ENCODE results near the gene PARD3. TPM values are rescaled to one million over a fixed set of nuclear protein-coding genes. Genes with fewer than 3 reads are reported as not detected.

PARD3 gene
- total RNA-seq, 3 donors from 2014 or later (not counting 1 experiment from before 2014, with no cell fraction given) = 0.14 to 0.49 (median 0.38) TPM

- ATAC-seq (no peak), DNase-seq (no peak)
- 94% methylated on average over 9 of the region's 9 CpGs for WGBS (ENCODE audit: insufficient coverage)
- H3K4me3 Mint-ChIP-seq = no peak overlapping the region
- H3K27me3 Mint-ChIP-seq (ENCODE audit: low read depth in 2 of 2) = peaks cover 3 to 14% of the 10 kb centered on the region in 2 donors
- Histone ChIP-seq H3K4me3 (ENCODE audit: low read length) (no peak overlapping the region), H3K36me3 (ENCODE audit: control insufficient read depth, insufficient read depth, low read length) (no peaks in the 10 kb centered on the region), H3K27ac (ENCODE audit: low read length) (no peak overlapping the region), H3K27me3 (ENCODE audit: control insufficient read depth, insufficient read depth, low read length) (no peaks in the 10 kb centered on the region), H3K4me1 (ENCODE audit: control insufficient read depth, insufficient read depth, low read length) (no peaks in the 10 kb centered on the region), H3K9me3 (ENCODE audit: control insufficient read depth, insufficient read depth, low read length) (no peaks in the 10 kb centered on the region)
- intact Hi-C loops (cut with micrococcal nuclease) = no loop called here
- no peaks in the 10 kb centered on the region for H3K36me3 Mint-ChIP-seq
- no peak overlapping the region for H3K27ac Mint-ChIP-seq
- H3K4me1 Mint-ChIP-seq = no peaks in the 10 kb centered on the region
- H3K9me3 Mint-ChIP-seq = no peaks in the 10 kb centered on the region
- TF ChIP-seq CTCF (IDR thresholded peaks at IDR 0.05) = no peak
Observed at GRCh38 chr10:34549953-34550352, 265.1 kb downstream of the PARD3 start.

- H3K4me3 Mint-ChIP-seq = no peak overlapping the region
- no peaks in the 10 kb centered on the region for H3K9me3 Mint-ChIP-seq
- Histone ChIP-seq H3K27me3 (ENCODE audit: control insufficient read depth, insufficient read depth, low read length) (no peaks in the 10 kb centered on the region), H3K4me3 (ENCODE audit: low read length) (no peak overlapping the region), H3K9me3 (ENCODE audit: control insufficient read depth, insufficient read depth, low read length) (no peaks in the 10 kb centered on the region), H3K27ac (ENCODE audit: low read length) (no peak overlapping the region), H3K36me3 (ENCODE audit: control insufficient read depth, insufficient read depth, low read length) (no peaks in the 10 kb centered on the region), H3K4me1 (ENCODE audit: control insufficient read depth, insufficient read depth, low read length) (no peaks in the 10 kb centered on the region)
- ATAC-seq (no peak), DNase-seq (no peak)
- H3K36me3 Mint-ChIP-seq = no peaks in the 10 kb centered on the region
- no peaks in the 10 kb centered on the region for H3K4me1 Mint-ChIP-seq
- 76% methylated on average over 3 of the region's 3 CpGs for WGBS (ENCODE audit: insufficient coverage)
- H3K27ac Mint-ChIP-seq = no peak overlapping the region
- TF ChIP-seq CTCF (IDR thresholded peaks at IDR 0.05) = no peak
- intact Hi-C loops (cut with micrococcal nuclease) = no loop called here
- H3K27me3 Mint-ChIP-seq (ENCODE audit: low read depth in 2 of 2) = peaks cover 3 to 14% of the 10 kb centered on the region in 2 donors
Observed at GRCh38 chr10:34549001-34549400, 266.1 kb downstream of the PARD3 start.

GRCh38 chr10:34548466-34548865 lies 266.6 kb downstream of the PARD3 start:
- no peaks in the 10 kb centered on the region for H3K9me3 ChIP-seq (ENCODE audit: control insufficient read depth, insufficient read depth, low read length)
- intact Hi-C loops (cut with micrococcal nuclease) = no loop called here
- Mint-ChIP-seq H3K9me3 (no peaks in the 10 kb centered on the region), H3K27me3 (ENCODE audit: low read depth in 2 of 2) (peaks cover 3 to 14% of the 10 kb centered on the region in 2 donors), H3K36me3 (no peaks in the 10 kb centered on the region), H3K4me1 (no peaks in the 10 kb centered on the region), H3K27ac (no peak overlapping the region), H3K4me3 (no peak overlapping the region)
- WGBS (ENCODE audit: insufficient coverage) = 84% methylated on average over 2 of the region's 4 CpGs
- DNase-seq (no peak), ATAC-seq (no peak)
- no peak overlapping the region for H3K27ac ChIP-seq (ENCODE audit: low read length)
- no peak for TF ChIP-seq CTCF (IDR thresholded peaks at IDR 0.05)
- no peaks in the 10 kb centered on the region for H3K4me1 ChIP-seq (ENCODE audit: control insufficient read depth, insufficient read depth, low read length)
- H3K27me3 ChIP-seq (ENCODE audit: control insufficient read depth, insufficient read depth, low read length) = no peaks in the 10 kb centered on the region
- H3K4me3 ChIP-seq (ENCODE audit: low read length) = no peak overlapping the region
- H3K36me3 ChIP-seq (ENCODE audit: control insufficient read depth, insufficient read depth, low read length) = no peaks in the 10 kb centered on the region

GRCh38 chr10:34547695-34548094 lies 267.4 kb downstream of the PARD3 start:
- DNase-seq (no peak), ATAC-seq (no peak)
- intact Hi-C loops (cut with micrococcal nuclease) = no loop called here
- Mint-ChIP-seq H3K27ac (no peak overlapping the region), H3K4me1 (no peaks in the 10 kb centered on the region), H3K27me3 (ENCODE audit: low read depth in 2 of 2) (peaks cover 3 to 14% of the 10 kb centered on the region in 2 donors), H3K36me3 (no peaks in the 10 kb centered on the region), H3K9me3 (no peaks in the 10 kb centered on the region), H3K4me3 (no peak overlapping the region)
- Histone ChIP-seq H3K27me3 (ENCODE audit: control insufficient read depth, insufficient read depth, low read length) (no peaks in the 10 kb centered on the region), H3K4me1 (ENCODE audit: control insufficient read depth, insufficient read depth, low read length) (no peaks in the 10 kb centered on the region), H3K36me3 (ENCODE audit: control insufficient read depth, insufficient read depth, low read length) (no peaks in the 10 kb centered on the region), H3K27ac (ENCODE audit: low read length) (no peak overlapping the region), H3K4me3 (ENCODE audit: low read length) (no peak overlapping the region), H3K9me3 (ENCODE audit: control insufficient read depth, insufficient read depth, low read length) (no peaks in the 10 kb centered on the region)
- TF ChIP-seq CTCF (IDR thresholded peaks at IDR 0.05) = no peak
- 88% methylated on average over 2 of the region's 2 CpGs for WGBS (ENCODE audit: insufficient coverage)
